GM12873 (cell line): Measurements from ENCODE around the gene TSPOAP1.

ENCODE experiments used
- TF ChIP-seq, protein P1 (sequence below): IDR thresholded peaks from 2 replicates; pipeline ENCODE4 v1.5.1; 2012; ENCODE audit warnings: low read depth, mild to moderate bottlenecking, moderate library complexity, low read length, control low read depth; ENCODE audit not compliant: insufficient read depth; ENCODE audit errors: missing control alignments

The TSPOAP1 gene

DNA sequence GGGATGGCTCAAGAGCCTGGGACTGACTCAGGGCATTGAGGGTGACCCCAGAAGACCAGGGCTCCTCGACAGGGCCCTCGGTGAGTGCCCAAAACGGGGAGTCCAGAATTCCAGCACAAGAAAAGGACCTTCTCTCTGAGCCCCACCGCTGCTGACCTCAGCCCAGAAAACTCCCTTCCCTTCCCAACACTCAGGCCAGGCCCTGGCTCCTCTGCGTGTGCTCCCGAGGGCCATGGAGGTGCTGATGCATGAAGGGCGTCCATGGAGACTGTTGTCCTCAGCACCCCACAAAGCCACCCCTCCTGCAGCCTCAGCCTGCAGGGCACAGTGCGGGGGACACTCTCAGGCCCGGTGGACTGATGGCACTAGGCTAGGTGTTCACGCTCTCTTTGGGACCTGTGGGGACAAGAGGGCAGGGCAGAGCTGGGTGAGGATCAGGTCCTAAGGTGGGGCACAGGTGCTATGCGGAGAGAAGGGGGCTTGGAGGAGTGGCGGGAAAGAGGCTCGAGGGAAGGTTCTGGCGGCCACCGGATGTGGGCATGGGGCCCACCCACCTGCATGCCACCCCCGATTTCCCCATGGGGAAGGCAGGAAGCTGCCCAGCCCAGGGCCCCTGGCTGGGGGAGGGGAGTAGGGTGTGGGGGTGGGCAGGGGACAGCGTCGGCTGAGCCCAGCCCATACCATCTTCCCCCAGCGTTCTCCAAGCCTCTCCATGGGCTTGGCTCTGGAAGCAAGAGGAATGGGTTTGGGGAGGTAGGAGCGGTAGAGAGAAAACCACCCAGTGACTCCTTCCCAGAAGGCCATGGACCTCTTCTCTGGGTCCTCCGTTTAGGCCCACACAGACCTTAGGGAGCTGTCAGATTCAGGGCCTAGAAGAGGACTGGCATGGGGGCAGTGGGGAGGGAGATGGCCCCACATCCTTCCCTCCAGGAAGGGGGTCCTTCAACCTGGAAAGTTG lies 4.5 kb upstream of the TSPOAP1 start:
- TF ChIP-seq, protein P1, sequence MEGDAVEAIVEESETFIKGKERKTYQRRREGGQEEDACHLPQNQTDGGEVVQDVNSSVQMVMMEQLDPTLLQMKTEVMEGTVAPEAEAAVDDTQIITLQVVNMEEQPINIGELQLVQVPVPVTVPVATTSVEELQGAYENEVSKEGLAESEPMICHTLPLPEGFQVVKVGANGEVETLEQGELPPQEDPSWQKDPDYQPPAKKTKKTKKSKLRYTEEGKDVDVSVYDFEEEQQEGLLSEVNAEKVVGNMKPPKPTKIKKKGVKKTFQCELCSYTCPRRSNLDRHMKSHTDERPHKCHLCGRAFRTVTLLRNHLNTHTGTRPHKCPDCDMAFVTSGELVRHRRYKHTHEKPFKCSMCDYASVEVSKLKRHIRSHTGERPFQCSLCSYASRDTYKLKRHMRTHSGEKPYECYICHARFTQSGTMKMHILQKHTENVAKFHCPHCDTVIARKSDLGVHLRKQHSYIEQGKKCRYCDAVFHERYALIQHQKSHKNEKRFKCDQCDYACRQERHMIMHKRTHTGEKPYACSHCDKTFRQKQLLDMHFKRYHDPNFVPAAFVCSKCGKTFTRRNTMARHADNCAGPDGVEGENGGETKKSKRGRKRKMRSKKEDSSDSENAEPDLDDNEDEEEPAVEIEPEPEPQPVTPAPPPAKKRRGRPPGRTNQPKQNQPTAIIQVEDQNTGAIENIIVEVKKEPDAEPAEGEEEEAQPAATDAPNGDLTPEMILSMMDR: no peak

DNA sequence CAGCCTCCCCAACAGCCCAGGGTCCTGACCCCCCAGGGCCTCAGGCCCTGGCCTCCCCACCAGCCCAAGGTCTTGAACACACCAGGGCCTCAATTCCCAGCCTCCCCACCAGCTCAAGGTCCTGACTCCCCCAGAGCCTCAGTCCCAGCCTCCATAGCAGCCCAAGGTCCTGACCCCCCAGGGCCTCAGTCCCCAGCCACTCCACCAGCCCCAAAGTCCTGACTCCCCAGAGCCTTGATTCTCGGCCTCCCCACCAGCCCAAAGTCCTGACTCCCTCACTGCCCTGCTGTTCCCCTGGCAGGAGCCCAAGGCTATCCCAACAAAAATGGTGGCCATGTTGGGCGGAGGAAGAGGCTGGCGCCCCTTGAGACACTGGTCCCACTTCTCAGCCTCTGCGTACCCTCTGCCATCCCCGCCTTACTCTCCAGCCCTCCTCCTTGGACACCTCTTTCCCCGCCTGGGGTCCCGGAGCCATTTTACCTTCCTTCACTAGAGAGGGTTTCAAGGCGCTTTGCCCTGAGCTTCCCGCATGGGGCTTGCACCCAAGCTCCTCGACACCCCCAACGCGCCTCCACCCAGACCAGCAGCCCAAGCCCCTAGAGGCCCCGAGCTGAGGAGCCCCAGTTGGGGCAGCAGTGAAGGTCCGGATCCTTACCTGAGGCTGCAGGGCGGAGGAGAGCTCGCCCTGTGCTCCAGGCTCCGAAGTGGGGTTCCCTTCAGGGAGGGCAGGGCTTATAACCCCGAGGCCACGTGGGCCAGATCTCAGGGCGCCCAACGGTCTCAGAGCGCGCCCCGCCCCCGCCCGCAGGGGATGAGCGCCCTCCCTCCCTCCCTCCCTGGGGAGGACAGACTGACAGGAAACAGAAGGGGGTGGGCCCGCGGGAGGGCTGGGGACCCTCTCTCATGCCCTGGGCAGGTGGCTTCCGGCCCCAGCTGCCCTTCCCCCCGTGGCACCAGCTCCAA lies 3.5 kb upstream of the TSPOAP1 start:
- TF ChIP-seq, protein P1: peak; percentile 11

DNA sequence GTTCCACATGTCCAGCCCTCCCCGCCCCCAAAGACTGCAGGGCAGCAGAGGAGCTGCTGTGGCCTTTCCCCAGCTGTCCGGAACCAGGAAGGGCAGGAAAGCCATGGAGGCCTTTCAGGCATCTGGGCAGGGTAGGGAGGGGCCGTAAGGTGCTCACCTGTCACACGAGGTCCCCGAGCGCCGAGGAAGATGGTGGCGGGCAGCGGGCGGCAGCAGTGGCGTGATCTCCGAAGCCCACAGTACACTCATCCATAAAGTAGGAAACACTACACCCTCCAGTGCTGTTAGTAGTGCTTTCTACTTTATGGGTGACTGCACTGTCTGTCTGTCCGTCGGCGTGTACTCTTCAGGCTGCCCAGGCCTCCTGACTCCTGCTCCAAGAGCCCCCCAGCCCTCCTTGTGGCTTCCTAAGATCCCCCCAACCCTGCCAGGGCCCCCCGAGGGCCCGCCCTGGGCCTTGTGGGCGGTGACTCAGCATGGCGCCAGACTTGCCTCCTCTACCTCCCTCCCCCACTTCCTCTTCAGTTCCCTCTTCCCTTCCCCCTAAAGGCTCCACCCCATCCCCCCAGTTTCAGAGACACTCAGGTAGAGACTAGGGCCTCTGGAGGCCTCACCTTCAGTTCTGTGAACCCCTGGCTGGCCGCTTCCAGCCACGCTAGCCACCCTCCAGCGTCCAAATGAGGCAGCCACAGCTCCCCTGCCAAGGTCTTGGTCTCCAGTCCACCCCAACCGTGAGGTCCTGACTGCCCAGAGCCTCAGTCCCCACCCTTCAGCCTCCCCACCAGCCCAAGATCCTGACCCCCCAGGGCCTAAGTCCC lies 2.6 kb upstream of the TSPOAP1 start:
- TF ChIP-seq, protein P1: no peak

DNA sequence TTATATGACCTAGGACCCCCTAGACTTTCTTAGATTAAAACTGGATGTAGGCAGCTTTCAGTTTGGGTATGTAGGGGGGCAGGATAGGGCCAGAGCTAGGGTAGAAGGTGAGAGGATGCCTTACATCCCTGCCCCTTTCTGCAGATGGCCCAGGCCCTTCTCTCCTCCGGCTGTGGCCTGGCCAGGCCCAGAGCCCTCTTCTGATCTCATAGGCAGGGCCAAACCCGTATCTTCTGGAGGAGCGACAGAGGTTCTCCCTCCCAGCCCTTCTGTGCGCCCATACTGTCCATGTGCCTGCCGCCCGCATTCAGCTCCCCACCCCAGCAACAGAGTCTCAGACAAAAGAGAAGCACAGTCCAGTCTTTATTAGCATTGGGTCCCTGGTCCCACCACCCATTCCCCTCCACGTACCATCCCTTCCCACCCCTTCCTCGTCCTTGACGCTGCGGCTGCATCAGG lies 2.0 kb upstream of the TSPOAP1 start:
- TF ChIP-seq, protein P1: no peak

DNA sequence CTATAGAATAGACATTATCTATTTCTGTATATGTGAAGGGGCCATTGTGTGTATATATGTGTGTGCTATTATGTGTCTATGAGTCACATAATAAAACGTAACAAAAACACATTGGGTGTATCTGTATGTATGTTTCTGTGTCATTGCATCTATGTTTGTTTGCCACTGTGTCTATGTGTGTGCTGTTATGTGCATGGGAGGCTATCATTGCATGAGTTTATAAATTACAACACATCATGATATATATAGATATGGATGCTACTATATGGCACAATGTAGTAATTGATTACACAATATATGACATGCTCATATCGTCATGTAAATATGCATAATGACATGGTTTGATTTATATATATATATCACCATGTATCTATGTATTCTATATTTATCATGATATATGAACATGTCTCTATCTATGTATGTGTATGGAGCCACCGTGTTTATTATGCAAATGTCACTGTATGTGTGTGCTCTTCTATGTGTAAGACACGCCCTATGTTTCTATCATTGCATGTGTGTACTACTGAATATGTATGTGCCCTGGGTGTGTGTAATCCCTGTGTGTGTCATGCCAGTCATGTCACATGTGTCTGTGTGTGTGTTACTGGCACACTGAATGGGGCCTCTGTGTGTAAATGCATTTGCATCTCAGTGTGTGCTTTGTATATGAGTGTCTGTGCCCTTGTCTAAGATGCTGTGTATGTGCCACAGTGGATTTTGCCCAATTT lies 1.4 kb upstream of the TSPOAP1 start:
- TF ChIP-seq, protein P1: no peak

DNA sequence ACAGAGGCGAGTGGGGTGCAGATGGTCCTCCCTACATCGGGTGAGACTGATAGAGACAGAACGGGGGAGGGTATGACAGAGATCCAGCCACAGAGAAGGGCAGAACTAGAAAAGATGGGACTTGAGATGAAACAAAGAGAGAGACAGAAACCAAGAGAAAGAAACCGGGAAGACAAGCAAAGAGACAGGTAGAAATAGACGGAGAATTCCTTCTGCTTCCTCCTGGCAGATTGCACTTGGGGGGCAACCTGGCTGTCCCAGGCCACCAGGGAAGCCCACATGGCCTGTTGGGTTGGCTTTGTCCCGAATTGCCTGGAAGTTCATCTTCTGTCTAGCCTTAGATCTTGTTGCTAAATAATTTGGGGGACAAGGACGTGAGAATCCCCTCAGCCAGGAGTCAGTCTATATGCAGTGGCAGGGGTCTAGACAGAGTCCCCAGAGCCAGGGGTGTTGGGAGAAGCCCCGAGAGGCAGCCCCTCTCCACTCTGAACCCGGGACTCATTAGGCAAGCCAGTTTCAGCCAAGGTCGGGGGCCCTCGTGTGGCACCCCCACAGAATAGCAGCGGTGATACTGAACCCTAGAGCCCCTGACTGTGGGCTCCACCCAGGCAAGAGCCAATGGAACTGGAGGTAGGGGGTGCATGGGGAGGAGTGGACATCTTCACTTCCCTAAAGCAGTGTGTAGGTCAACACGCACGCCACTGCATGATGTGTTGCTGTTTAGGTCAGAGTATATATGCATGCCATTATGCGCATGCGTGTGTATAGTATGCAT lies 627 bp upstream of the TSPOAP1 start:
- TF ChIP-seq, protein P1: peak; percentile 71
